ENCODE measurements around the gene WAPL.

- no peak for TF ChIP-seq CTCF (IDR thresholded peaks at IDR 0.05; ENCODE audit: control extremely low read depth in 1 of 3, insufficient read depth in 1 of 3, low read depth in 1 of 3, low read length in 3 of 3)
- no peak for TF ChIP-seq EZH2 (IDR thresholded peaks at IDR 0.05; ENCODE audit: low read depth, low read length, severe bottlenecking)
- no peak for TF ChIP-seq ZNF274 (IDR thresholded peaks at IDR 0.05; ENCODE audit: borderline replicate concordance, extremely low read depth, low read length)
- TF ChIP-seq JUN (IDR thresholded peaks at IDR 0.05; ENCODE audit: low read depth, low read length), result no peak
Measured at GRCh38 chr10:86520871-86521677, 518 bp downstream of the WAPL start.

Measured in H1 (cell line).